GM19099 (cell line): ENCODE measurements around the gene EEA1.

Source experiments
- POLR2A ChIP-seq: IDR thresholded peaks from 3 replicates; pipeline ENCODE4 v1.6.1; 2011; ENCODE audit warnings: low read depth; ENCODE audit not compliant: insufficient read length; ENCODE audit errors: extremely low read depth

Gene EEA1

DNA sequence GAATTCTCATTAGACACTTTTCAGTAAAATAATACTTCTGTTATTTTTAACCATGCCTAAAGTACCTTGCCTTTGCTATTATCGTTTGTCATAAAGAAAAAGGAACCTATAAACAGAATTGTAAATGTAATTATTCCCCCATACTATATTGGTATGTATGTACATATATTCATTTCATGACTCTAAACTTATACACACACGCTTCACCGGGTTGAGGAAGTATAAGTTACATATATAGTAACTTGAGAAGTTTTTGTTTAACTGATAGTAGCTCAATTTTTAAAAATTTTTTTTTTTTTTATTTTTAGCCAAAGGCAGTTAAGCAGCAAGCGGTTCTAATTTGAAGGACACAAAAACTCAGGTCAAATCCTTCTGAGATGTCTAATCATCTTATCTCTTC is 118.7 kb downstream of the EEA1 start:
- TF ChIP-seq POLR2A: no peak

DNA sequence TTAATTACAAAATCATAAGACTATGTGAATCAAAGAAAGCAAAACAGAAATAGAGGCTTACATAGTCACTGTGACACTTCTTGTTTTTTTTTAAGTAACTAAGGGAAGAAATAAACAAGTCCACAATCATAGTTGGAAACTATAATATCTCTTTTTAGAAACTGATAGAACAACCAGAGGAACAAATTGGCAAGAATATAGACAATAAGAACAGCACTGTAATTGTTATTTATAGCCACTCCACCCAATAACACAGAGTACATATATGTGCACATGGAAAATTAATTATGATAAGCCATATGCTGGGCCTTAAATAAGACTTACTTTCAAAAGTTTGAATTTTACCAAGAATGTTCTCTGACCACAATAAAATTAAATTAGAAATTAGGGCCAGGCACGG is 125.2 kb downstream of the EEA1 start:
- TF ChIP-seq POLR2A: no peak

DNA sequence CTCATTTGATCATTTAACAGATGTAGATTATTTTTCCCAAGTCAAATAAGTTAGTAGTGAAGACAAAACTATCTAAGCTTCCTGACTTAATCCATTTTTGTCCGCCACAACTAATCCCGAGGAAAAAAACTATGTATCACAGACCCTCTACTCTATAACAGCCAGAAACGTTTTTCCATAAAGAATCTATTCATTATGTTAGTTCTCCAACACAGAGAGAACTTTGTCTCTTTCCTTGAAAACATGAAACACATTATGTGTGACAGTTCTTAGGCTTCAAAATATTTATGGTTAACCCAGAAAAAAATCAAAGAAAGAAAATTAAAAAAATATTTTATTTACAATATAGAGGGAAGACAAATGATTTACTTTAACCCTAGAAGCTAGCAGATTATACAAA is 126.2 kb downstream of the EEA1 start:
- no peak for TF ChIP-seq POLR2A

DNA sequence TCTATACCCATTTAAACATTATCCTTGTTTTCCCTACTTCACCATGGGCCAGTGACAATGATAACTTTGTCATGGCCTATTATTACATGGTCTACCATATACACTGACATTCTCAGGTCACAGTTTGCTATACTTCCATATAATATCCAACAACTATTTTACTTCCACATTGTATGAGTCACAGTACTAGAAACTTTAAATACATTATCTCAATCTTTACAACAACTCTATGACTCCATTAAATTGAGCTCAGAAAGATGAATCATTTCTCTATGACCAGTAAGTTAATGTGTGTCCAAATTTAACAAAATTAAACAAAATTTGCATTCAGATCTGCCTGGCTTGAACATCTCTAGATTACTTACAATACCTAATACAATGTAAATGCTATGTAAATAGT is 132.4 kb downstream of the EEA1 start:
- no peak for TF ChIP-seq POLR2A

DNA sequence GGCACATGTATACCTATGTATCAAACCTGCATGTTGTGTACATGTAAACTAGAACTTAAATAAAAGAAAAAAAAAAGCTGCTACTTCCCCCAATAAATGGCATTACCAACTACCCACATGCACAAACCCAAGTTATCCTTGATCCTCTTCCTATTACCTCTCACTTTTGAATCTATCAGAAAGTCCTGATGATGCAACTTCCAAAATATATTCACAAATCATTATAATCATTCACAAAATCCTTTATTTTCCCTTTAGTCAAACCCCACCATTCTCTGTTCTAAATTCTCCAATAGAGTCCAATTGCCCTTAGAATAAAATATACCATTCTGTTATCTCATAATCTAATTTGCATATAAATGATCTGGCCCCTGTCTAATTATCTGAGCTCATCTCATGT is 134.3 kb downstream of the EEA1 start:
- TF ChIP-seq POLR2A: no peak

DNA sequence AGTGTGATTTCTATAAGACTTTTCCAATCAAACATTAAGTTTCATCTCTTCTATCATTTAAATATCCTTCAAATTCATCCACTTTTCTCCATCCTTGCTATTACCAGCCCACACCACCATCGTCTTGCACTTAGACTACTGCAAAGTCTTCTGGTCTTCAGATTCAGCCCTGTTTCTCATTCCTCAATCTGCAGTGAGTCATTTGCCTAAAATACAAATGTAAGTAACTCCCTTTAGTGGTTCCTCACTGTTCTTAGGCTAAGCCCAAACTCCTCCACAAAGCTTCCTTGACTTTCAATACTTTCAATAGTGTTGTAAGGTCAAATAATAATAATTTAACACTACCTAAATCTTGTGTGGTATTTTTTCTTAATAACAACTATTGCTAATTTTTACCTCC is 143.1 kb downstream of the EEA1 start:
- TF ChIP-seq POLR2A: no peak

DNA sequence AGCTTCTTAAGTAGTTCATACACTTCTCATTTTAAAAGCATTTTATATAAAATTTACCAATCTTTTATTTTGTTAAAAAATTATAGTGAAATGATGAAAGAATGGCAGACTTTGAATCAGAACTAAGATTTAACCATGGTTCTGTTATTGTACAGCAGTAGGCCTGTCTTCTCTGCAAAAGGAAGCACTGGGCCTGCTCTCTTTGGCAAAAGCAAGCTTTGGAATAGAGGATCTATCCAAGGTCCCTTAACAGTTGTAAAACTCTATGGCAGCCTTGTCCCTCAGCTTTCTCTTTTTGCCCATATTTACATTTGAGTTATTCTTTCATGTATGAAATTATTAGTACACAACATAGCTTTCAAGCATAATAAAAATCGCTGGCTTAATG is 143.5 kb downstream of the EEA1 start:
- no peak for TF ChIP-seq POLR2A

DNA sequence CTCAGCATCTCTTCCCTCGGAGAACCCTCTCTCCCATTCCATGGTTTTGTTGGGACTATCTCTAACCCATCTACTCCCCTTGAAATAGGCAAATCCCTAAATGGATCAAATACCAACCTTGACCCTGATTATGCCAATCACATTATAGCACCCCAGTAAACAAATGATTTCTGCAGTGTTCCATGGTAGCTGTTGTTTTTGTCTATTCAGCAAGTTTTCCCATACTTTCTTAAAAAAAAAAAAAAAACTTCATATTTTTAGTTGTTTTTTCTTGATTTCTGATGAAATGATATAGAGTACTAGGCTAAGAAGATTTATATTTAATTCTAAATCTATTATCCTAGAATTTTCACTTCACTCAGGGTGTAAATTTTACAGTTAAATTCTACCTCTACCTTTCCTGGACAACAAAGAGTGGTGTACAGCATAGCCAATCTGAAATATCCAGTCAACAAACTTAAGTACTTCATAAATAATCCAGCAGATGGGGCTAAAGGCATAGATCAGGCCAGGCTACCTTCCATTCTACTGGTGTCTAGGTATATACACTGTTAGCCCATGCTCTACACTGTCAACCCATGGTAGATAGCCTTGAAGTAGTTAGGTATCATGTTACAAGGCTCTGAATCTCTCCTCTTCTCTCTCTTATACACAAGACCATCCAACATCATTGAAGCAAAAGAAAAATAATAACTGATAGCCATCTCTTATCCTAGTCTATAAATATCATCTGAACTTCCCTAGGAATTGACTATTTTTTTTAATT is 144.1 kb downstream of the EEA1 start:
- no peak for TF ChIP-seq POLR2A

DNA sequence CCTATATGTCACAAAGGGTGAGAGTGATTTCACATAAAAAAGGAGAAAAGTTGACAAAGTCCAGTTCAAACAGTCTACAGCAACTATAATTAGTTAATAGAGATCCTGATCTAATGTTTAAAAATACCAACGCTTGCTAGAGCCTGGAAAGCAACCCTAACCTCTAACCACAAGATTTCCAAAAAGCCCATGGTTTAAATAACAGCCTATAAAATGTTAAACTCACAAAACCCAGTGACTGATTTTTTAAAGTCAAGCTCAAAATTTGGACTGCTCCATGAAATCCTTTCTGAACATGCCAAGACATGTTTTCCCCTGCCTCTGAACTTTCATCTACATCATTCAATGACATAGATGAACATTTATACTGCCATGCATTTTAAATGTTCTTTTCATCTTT is 144.7 kb downstream of the EEA1 start:
- TF ChIP-seq POLR2A: no peak

DNA sequence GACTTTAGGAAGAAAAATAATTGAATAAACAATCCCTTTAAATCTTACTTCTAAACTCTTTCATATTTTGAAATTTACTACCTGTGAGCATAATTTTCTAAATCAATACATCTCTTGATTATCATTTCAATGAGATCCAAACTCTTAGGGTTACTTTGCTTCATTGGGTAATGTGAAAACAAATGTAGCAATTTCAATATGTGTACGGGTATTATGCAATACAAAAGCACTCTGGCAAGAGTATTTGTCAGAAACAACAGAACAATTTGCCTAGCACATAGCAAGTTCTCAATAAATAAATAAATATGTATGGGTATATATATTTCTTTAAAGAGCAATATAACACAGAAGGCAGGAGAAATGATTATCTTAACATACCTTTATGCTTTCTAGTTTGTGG is 149.2 kb downstream of the EEA1 start:
- no peak for TF ChIP-seq POLR2A

DNA sequence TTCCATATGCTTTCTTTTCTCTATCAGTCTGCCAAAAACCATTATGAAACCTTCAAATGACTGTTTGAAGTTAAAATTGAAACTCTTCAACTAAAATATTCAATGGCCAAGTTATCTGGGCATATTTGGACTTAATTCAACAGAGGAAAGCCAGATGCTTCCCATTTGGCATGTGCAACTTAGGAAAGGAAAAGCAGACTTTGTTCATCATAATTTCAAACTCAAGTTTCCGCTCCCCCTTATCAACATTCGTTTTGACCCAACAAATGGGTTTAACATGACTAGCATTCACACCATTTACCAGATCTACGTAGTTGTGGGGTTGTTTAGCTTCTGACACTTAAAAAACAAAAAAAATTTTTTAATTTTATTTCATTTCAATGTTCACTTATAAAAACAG is 150.6 kb downstream of the EEA1 start:
- TF ChIP-seq POLR2A: no peak

DNA sequence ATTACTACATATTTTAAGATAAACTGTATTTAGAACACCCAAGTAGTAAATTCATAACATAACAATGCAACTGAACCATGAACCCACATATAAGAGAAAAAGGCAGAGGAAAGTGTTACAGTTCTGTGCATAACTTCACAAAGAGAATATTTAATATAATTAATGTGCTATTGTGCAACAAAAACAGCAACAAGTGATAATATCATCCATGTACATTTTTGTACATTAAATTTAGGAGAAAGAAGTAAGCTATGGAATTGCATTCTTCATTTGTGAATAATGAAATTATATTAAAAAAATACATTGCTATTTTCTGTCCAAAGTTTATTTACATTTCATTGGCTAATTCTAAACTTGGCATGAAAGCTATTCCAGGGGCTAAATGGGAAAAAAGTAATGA is 153.7 kb downstream of the EEA1 start:
- TF ChIP-seq POLR2A: no peak

DNA sequence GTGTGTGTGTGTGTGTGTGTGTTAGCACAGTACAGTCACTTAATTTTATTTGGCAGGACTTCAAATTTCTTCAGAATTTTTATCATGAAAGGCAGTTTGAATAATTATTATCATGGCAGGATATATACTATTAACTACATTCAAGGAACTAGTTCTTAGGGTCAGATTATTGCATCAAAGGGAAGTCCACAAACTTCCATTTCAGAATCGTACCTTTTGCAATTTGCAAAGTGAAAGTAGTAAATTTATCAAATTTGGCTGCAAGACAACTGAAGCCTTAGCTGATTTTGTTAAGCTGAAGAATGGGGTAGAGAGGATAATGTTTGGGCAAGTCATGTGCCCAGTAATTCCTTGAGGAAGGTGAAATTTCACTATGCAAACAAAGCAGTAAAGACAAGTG is 158.1 kb downstream of the EEA1 start:
- no peak for TF ChIP-seq POLR2A

DNA sequence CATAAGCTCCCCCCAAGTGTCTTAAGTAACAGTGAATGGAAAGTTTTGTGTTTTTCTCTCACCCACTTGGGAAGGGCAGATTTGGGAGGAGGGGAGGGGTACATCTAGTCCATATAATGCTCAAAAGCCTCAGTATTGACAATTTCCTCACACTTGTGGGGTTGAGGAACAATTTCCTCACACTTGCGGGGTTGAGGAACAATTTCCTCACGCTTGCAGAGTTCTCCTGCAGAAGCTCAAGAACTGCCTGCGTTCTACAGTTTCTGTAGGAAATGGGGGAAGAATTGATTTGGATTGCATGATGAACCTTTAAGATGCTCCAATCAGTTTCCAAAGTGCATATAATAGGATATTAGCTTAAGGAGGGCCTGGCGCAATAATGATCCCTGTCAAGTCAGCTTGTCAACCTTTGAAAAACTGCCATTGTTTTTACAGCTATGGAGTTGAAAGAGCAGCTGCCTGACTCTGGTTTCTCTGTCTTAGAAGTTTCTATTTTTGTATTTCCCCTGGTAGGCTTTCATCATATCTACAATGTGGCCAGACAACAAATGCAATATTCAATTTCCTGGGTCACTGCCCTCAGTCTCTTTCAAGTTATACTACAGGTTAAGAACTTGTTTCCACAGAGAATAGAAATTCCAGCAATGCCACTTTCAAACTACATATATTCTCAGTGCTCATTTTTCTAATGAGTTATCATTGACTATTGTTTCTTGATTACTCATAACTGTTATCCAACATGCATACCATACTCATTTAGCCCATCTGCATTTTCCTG is 159.8 kb downstream of the EEA1 start:
- no peak for TF ChIP-seq POLR2A

DNA sequence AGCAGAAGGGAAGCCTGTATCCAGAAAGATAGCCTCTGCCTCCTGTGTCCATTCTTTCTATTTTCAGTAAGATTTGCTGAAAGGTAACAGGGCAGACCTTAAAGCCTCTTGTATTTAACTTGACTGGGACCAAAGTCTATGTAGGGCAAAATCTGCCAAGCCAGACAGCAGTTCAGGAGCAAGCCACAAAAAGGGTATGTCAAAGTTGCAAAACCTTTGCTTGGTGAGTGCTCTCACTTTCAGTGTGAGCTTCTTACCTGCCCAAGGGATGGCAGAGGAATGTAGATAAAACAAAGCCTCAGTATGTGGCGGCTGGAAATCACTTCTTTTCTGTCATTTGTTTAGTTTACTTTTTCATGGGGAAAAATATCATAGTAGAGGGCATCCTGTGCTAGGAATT is 163.2 kb downstream of the EEA1 start:
- no peak for TF ChIP-seq POLR2A

DNA sequence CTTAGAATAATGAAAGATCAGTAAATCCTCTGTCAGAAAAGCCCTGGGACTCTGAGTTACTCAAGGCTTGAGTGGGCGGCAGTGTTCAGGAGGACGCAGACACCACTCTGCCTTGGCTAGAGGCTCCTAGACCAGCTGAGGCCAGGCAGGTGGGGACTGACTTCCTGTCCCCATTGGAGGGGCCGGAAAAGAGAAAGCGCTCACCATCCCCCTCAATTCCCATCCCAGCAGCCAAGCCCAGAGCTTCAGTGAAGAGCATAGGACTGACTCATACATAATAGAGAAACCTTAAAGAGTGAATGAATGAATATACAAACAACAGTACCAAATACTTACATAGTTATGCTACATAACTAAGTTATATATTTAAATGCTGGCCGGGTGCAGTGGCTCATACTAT is 164.3 kb downstream of the EEA1 start:
- no peak for TF ChIP-seq POLR2A
